ENCODE results near the gene PTGER4.

GRCh38 chr5:40665635-40666298 is 13.9 kb upstream of the PTGER4 start:
- TF ChIP-seq EZH2 (IDR thresholded peaks at IDR 0.05; ENCODE audit: insufficient read depth, poor library complexity, severe bottlenecking) (no peak), EZH2phosphoT487 (IDR thresholded peaks at IDR 0.05; ENCODE audit: insufficient read depth, low read depth) (no peak)
